Tibial nerve (tissue), 3 donors: ENCODE results near the gene RHOBTB3.

Experiments used
- CTCF ChIP-seq, 5 experiments: fragments of 200-600 bp in 3 of 5; fragments of 450-650 bp in 2 of 5; sonication (generic) in 3 of 5; IDR thresholded peaks; one replicate each; pipeline ENCODE4 v1.5.1; 2016 to 2019; ENCODE audit warnings: antibody characterized with exemption in 5 of 5, mild to moderate bottlenecking in 3 of 5, moderate library complexity in 2 of 5
- POLR2A ChIP-seq, 2 donors: fragments of 450-650 bp; IDR thresholded peaks; one replicate each; pipeline ENCODE4 v1.6.1; 2017; ENCODE audit warnings: antibody characterized with exemption in 2 of 2, mild to moderate bottlenecking in 2 of 2, moderate library complexity in 2 of 2

GRCh38 chr5:95768731-95769130 is 37.6 kb downstream of the RHOBTB3 start:
- TF ChIP-seq CTCF (IDR thresholded peaks at IDR 0.05) (no peak), POLR2A (IDR thresholded peaks at IDR 0.05) (no peak)
